IPS DF 6.9 (cell line): ENCODE results near the gene SLC1A2.

Experiments used
- DNase-seq: peaks from one replicate; pipeline ENCODE4 v3.0.0-alpha.2; 2013; ENCODE audit warnings: low read depth, low spot score
- H3K27ac ChIP-seq: one replicate; pipeline ENCODE4 v1.5.1; 2013; ENCODE audit warnings: low read length, control low read depth
- H3K27me3 ChIP-seq: 2 replicates; pipeline ENCODE4 v1.6.1; 2013; ENCODE audit warnings: mild to moderate bottlenecking, low read length; ENCODE audit not compliant: control insufficient read depth, insufficient read depth
- H3K36me3 ChIP-seq: 2 replicates; pipeline ENCODE4 v1.6.1; 2013; ENCODE audit warnings: low read length; ENCODE audit not compliant: control insufficient read depth, insufficient read depth
- H3K4me1 ChIP-seq: 2 replicates; pipeline ENCODE4 v1.6.1; 2013; ENCODE audit warnings: low read length; ENCODE audit not compliant: control insufficient read depth, insufficient read depth
- H3K4me3 ChIP-seq: 2 replicates; pipeline ENCODE4 v1.5.1; 2013; ENCODE audit warnings: mild to moderate bottlenecking, low read length
- H3K9me3 ChIP-seq: 2 replicates; pipeline ENCODE4 v1.6.1; 2013; ENCODE audit warnings: low read length, inconsistent platforms; ENCODE audit not compliant: control insufficient read depth, insufficient read depth
- WGBS: extraction: QIAGEN DNeasy Blood & Tissue Kit; methylation state at CpG from one replicate; pipeline ENCODE4 v1.1.7; 2013; ENCODE audit warnings: mixed read lengths, missing lambda C conversion rate; ENCODE audit not compliant: insufficient read length, insufficient coverage; 5-methylcytosine and 5-hydroxymethylcytosine counted together

Gene SLC1A2

DNA sequence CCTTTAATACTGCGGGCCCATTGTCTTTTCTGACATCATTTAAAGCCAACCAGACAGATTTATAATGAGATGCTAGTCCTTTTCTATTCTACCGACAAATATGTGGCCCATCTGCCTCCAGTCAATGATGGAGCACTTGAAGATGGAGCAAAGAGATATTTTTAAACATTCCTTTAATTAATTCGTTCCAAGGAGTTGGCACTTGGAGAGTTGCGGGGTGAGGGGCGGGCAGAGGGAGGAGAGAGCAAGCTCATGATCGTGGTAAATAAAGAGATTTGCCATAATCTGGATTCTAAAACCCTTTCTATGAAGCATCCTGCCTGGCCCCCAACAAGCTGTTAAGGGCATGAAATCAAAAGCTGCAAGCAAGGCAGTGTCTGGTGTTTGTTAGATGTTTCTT lies 5.0 kb downstream of the SLC1A2 start:
- WGBS: no CpG with 5 or more reads among the region's 6 CpGs
- H3K27ac ChIP-seq: no peak overlapping the region
- no peak for DNase-seq
- peaks cover 28% of the 10 kb centered on the region for H3K27me3 ChIP-seq
- H3K9me3 ChIP-seq: no peaks in the 10 kb centered on the region
- no peak overlapping the region for H3K4me3 ChIP-seq
- no peaks in the 10 kb centered on the region for H3K4me1 ChIP-seq
- no peaks in the 10 kb centered on the region for H3K36me3 ChIP-seq

DNA sequence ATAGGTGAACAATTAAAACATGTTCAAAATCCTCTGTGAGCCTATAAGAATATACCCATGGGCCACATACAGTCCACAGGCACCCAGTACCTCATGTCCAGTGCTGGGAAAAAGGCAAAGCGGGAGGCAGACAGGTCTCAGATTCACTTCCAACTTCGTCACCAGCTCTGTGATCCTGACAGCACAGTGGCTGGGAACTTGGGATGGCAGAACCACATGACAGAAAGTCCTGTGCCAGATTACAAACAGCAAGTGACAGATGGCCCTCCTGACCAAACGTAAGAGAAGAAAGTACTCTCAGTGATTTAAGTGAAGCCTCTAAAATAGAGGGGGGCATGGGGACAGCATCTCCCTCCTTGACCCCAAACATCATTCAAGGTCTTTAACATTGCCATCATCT lies 5.8 kb downstream of the SLC1A2 start:
- H3K4me3 ChIP-seq: no peak overlapping the region
- H3K36me3 ChIP-seq: no peaks in the 10 kb centered on the region
- H3K27ac ChIP-seq: no peak overlapping the region
- H3K9me3 ChIP-seq: no peaks in the 10 kb centered on the region
- H3K4me1 ChIP-seq: no peaks in the 10 kb centered on the region
- no CpG with 5 or more reads among the region's 3 CpGs for WGBS
- DNase-seq: no peak
- H3K27me3 ChIP-seq: peaks cover 26% of the 10 kb centered on the region

DNA sequence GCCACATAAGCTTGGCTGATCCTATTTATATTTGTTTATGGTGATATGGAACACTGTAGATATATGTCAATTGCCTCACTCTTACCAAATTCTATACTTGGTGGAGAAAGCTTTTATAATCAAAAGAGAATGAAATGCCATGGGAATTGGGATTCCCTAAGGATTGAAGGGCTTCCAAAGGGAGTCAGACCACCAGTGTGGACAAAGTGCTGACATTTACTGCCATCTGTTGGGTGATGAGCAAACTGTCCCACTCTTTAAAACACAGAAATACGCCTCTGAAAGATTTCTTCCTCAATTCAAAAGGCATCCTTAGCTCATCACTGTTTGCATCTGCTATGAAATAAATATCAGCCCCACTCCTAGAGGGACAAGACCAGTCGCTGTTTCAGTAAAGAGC lies 7.1 kb downstream of the SLC1A2 start:
- peaks cover 14% of the 10 kb centered on the region for H3K27me3 ChIP-seq
- H3K9me3 ChIP-seq: no peaks in the 10 kb centered on the region
- DNase-seq: no peak
- no CpG with 5 or more reads among the region's 2 CpGs for WGBS
- no peak overlapping the region for H3K27ac ChIP-seq
- no peak overlapping the region for H3K4me3 ChIP-seq
- H3K36me3 ChIP-seq: no peaks in the 10 kb centered on the region
- no peaks in the 10 kb centered on the region for H3K4me1 ChIP-seq

- Histone ChIP-seq H3K27me3 (no peaks in the 10 kb centered on the region), H3K36me3 (no peaks in the 10 kb centered on the region), H3K4me1 (peaks cover 2% of the 10 kb centered on the region), H3K27ac (no peak overlapping the region), H3K4me3 (no peak overlapping the region), H3K9me3 (no peaks in the 10 kb centered on the region)
- WGBS: no CpG with 5 or more reads among the region's 1 CpG
- no peak for DNase-seq
These were observed 12.3 kb downstream of the SLC1A2 start for GRCh38 chr11:35407041-35407440.

DNA sequence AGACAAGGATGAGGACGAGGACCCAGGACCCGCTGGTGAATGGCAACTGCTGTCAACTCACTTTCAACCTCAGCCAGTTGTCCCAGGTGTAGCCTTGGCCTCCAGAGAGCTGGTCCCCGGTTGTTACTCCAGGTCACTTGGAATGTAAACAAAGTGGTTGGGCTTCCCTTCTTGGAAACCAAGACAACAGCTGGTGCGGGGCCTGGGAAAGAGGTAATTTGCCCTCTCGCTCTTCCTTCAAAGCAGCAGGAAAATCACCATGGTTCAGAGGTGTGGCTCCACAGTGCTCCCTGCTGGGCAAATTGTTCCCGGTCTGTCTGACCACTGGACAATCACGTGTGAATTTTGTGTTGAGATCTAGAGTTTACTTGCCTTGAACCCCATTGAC lies 15.0 kb downstream of the SLC1A2 start:
- Histone ChIP-seq H3K27me3 (no peaks in the 10 kb centered on the region), H3K27ac (no peak overlapping the region), H3K4me3 (no peak overlapping the region), H3K36me3 (no peaks in the 10 kb centered on the region), H3K4me1 (peaks cover 2% of the 10 kb centered on the region), H3K9me3 (no peaks in the 10 kb centered on the region)
- DNase-seq: no peak
- WGBS: no CpG with 5 or more reads among the region's 7 CpGs

- no CpG with 5 or more reads among the region's 7 CpGs for WGBS
- H3K27me3 ChIP-seq: no peaks in the 10 kb centered on the region
- no peak overlapping the region for H3K27ac ChIP-seq
- H3K36me3 ChIP-seq: no peaks in the 10 kb centered on the region
- peaks cover 2% of the 10 kb centered on the region for H3K4me1 ChIP-seq
- H3K9me3 ChIP-seq: no peaks in the 10 kb centered on the region
- DNase-seq: no peak
- no peak overlapping the region for H3K4me3 ChIP-seq
These were observed 15.5 kb downstream of the SLC1A2 start for GRCh38 chr11:35403765-35404387.

DNA sequence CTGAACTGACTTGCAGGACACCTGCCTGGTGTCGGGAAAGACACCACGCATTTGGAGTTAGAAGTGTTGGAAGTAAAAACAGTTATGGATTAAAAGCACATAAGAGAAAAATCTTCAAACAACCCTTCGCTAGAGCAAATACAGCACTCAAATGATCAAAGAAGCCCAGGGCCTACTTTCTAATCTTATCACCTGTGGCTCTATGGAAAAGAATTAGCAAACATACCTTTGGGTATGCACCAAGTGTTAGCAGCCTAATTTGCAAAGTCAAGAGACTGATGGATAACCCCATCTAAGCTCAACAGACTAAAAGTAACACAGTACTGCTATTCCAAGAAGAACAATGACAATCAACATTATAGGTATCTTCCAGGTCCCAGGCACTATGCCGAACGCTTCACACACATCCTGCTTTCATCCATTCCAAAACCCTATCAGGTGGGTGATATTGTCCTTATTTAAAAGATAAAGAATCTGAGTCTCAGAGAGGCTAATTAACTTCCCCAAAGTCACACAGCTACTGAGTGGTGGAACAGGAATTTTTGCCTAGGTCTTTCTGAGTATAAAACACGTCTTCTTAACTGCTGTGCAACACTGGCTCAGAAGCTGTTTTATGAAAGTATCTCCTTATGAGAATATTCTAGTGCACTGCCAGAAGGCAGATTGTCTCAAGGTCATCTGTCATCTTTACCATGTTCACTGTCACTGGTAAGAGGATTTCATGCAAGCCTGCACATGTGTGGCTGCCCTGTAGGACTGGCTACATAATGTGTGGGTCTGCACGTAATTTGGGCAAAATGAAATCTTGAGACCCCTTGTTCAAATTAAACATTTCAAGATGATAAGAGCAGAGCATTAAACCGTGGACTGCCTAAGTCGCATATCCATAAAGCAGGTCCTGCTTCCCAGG lies 16.4 kb downstream of the SLC1A2 start:
- H3K4me1 ChIP-seq: peaks cover 2% of the 10 kb centered on the region
- no peak for DNase-seq
- no CpG with 5 or more reads among the region's 9 CpGs for WGBS
- no peak overlapping the region for H3K27ac ChIP-seq
- no peaks in the 10 kb centered on the region for H3K27me3 ChIP-seq
- no peak overlapping the region for H3K4me3 ChIP-seq
- no peaks in the 10 kb centered on the region for H3K9me3 ChIP-seq
- no peaks in the 10 kb centered on the region for H3K36me3 ChIP-seq

DNA sequence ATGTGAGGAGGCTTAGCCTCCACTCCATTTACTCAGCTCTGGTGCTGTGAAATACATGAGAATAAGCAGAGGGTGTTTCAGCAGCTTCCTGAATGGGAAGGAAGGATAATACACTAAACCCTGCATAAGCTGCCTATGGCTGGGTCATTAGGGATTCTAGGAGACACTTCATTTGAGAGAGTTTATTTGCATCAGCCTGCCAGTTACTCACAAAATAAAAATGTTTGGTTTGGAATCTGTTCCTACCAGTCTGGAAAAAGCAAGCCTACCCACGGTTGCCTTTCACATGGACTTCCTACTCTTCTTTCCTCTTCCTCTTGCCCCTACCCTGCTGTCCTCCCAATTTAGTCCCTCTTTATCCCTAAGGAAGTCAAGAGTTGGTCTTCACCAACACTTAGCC lies 20.5 kb downstream of the SLC1A2 start:
- no CpG with 5 or more reads among the region's 1 CpG for WGBS
- Histone ChIP-seq H3K4me3 (no peak overlapping the region), H3K27ac (no peak overlapping the region), H3K36me3 (no peaks in the 10 kb centered on the region), H3K4me1 (no peaks in the 10 kb centered on the region), H3K9me3 (no peaks in the 10 kb centered on the region), H3K27me3 (no peaks in the 10 kb centered on the region)
- DNase-seq: no peak

- no peaks in the 10 kb centered on the region for H3K27me3 ChIP-seq
- H3K36me3 ChIP-seq: no peaks in the 10 kb centered on the region
- 0 out of 2 replicates have a peak, but pooled peaks cover 2% of the 10 kb centered on the region for H3K4me1 ChIP-seq
- H3K27ac ChIP-seq: no peak overlapping the region
- WGBS: no CpG with 5 or more reads among the region's 5 CpGs
- H3K9me3 ChIP-seq: no peaks in the 10 kb centered on the region
- DNase-seq: no peak
- H3K4me3 ChIP-seq: no peak overlapping the region
These were observed 24.4 kb downstream of the SLC1A2 start for GRCh38 chr11:35394941-35395340.

DNA sequence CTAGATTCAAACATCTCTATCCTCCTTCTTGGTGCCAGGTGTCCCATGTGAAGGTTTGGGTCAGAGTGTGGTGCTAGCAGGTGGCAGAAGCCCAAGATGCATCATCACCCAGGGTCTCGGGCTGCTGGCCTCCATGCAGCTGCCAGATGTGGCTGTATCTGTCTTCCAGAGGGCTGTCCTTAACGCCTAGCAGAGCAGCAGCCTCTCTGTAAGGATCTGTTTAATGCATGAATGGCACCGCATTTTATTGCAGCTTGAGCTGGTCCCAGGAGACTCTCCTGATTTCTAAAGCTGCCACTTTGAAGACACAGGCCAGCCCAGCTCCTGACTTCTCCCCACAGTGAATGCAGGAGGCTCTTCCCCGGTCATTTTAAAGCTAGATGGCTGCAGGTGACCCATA lies 26.3 kb downstream of the SLC1A2 start:
- WGBS: no CpG with 5 or more reads among the region's 4 CpGs
- no peak for DNase-seq
- H3K9me3 ChIP-seq: no peaks in the 10 kb centered on the region
- no peaks in the 10 kb centered on the region for H3K27me3 ChIP-seq
- H3K36me3 ChIP-seq: no peaks in the 10 kb centered on the region
- H3K4me3 ChIP-seq: no peak overlapping the region
- H3K27ac ChIP-seq: no peak overlapping the region
- 0 out of 2 replicates have a peak, but pooled peaks cover 2% of the 10 kb centered on the region for H3K4me1 ChIP-seq
